Measurements from ENCODE around the gene AP1S3. TPM values are rescaled to one million over a fixed set of nuclear protein-coding genes. Genes with fewer than 3 reads are reported as not detected.
"Not testable (repeated sequence)": the region's sequence is repeated elsewhere in the genome, so short reads cannot be mapped to it uniquely, and the experiment has no call there.

The AP1S3 gene
- total RNA-seq, 1 donor from 2014 or later = 14.3 TPM

DNA sequence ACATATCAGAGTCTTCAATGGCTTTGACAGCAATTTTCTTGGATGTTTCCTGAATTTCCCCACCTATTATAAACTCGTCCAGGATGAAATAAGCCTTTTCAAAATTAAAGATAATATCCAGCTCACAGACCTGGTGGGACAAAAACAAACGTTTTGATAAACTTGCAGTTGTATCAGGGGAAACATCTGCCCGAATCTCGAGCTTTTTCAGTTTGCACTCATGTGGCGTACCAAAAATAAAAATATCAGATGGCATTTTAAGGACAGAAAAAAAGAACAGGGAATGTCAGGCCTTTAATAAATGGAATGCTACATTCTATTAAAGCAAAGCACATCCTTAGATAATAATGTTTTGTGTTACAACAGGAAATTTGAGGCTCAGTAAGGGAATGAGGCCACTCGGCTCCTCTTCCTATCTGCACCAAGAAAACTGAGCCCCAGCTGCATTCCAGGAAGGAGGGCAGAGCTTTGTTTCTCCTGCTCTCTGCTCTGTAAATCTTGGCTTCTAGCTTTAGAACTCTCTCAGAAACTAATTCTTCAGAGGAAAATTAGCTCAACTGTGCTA, 72.1 kb downstream of the AP1S3 start:
- H3K27me3 ChIP-seq (ENCODE audit: insufficient read depth, low read length) = no peaks in the 10 kb centered on the region
- no peaks in the 10 kb centered on the region for H3K36me3 ChIP-seq (ENCODE audit: insufficient read depth, low read length)
- Mint-ChIP-seq H3K4me1 (ENCODE audit: low read depth, unreplicated experiment) (peaks cover 18% of the 10 kb centered on the region), H3K27me3 (ENCODE audit: low read depth, unreplicated experiment) (no peaks in the 10 kb centered on the region), H3K4me3 (ENCODE audit: unreplicated experiment) (no peak overlapping the region), H3K36me3 (ENCODE audit: low read depth, unreplicated experiment) (no peaks in the 10 kb centered on the region), H3K9me3 (ENCODE audit: unreplicated experiment) (peaks cover 5% of the 10 kb centered on the region), H3K27ac (ENCODE audit: unreplicated experiment) (no peak overlapping the region)
- no peak overlapping the region for H2AFZ ChIP-seq (ENCODE audit: low read depth, low read length)
- H3K9me3 ChIP-seq (ENCODE audit: insufficient read depth, low read depth, low read length) = no peaks in the 10 kb centered on the region
- H4K20me1 ChIP-seq (ENCODE audit: insufficient read depth, low read length) = no peaks in the 10 kb centered on the region
- H3K4me3 ChIP-seq (ENCODE audit: insufficient read depth, low read depth, low read length) = no peak overlapping the region
- H3K4me1 ChIP-seq (ENCODE audit: insufficient read depth, low read length) = peaks cover 11% of the 10 kb centered on the region
- H3K9ac ChIP-seq (ENCODE audit: low read length) = no peak overlapping the region
- DNase-seq (ENCODE audit: low read depth) = no peak
- H3K79me2 ChIP-seq (ENCODE audit: insufficient read depth, low read length) = no peaks in the 10 kb centered on the region
- no peak for TF ChIP-seq CTCF (IDR thresholded peaks at IDR 0.05; ENCODE audit: insufficient read depth, low read depth, low read length)
- TF ChIP-seq EZH2 (IDR thresholded peaks at IDR 0.05; ENCODE audit: insufficient read depth, low read length) = no peak
- FAIRE-seq = no peak
- H3K27ac ChIP-seq (ENCODE audit: low read depth, low read length) = no peak overlapping the region
- no peak overlapping the region for H3K4me2 ChIP-seq (ENCODE audit: low read length)

GRCh38 chr2:223764796-223765195, 72.6 kb downstream of the AP1S3 start:
- H3K79me2 ChIP-seq (ENCODE audit: insufficient read depth, low read length) = no peaks in the 10 kb centered on the region
- TF ChIP-seq CTCF (IDR thresholded peaks at IDR 0.05; ENCODE audit: insufficient read depth, low read depth, low read length) = no peak
- TF ChIP-seq EZH2 (IDR thresholded peaks at IDR 0.05; ENCODE audit: insufficient read depth, low read length) = no peak
- no peak overlapping the region for H3K27ac Mint-ChIP-seq (ENCODE audit: unreplicated experiment)
- no peaks in the 10 kb centered on the region for H3K27me3 Mint-ChIP-seq (ENCODE audit: low read depth, unreplicated experiment)
- H3K36me3 Mint-ChIP-seq (ENCODE audit: low read depth, unreplicated experiment) = no peaks in the 10 kb centered on the region
- FAIRE-seq (no peak), DNase-seq (ENCODE audit: low read depth) (no peak)
- peaks cover 5% of the 10 kb centered on the region for H3K9me3 Mint-ChIP-seq (ENCODE audit: unreplicated experiment)
- peaks cover 23% of the 10 kb centered on the region for H3K4me1 Mint-ChIP-seq (ENCODE audit: low read depth, unreplicated experiment)
- H2AFZ ChIP-seq (ENCODE audit: low read depth, low read length) = no peak overlapping the region
- H3K9ac ChIP-seq (ENCODE audit: low read length) = no peak overlapping the region
- peaks cover 16% of the 10 kb centered on the region for H3K4me1 ChIP-seq (ENCODE audit: insufficient read depth, low read length)
- no peaks in the 10 kb centered on the region for H3K36me3 ChIP-seq (ENCODE audit: insufficient read depth, low read length)
- H3K4me3 ChIP-seq (ENCODE audit: insufficient read depth, low read depth, low read length) = no peak overlapping the region
- H3K27ac ChIP-seq (ENCODE audit: low read depth, low read length) = no peak overlapping the region
- no peak overlapping the region for H3K4me2 ChIP-seq (ENCODE audit: low read length)
- H3K27me3 ChIP-seq (ENCODE audit: insufficient read depth, low read length) = no peaks in the 10 kb centered on the region
- H4K20me1 ChIP-seq (ENCODE audit: insufficient read depth, low read length) = no peaks in the 10 kb centered on the region
- H3K4me3 Mint-ChIP-seq (ENCODE audit: unreplicated experiment) = no peak overlapping the region
- H3K9me3 ChIP-seq (ENCODE audit: insufficient read depth, low read depth, low read length) = no peaks in the 10 kb centered on the region

GRCh38 chr2:223762853-223763252, 74.5 kb downstream of the AP1S3 start:
- Histone ChIP-seq H4K20me1 (ENCODE audit: insufficient read depth, low read length) (no peaks in the 10 kb centered on the region), H3K9ac (ENCODE audit: low read length) (no peak overlapping the region), H2AFZ (ENCODE audit: low read depth, low read length) (no peak overlapping the region), H3K79me2 (ENCODE audit: insufficient read depth, low read length) (no peaks in the 10 kb centered on the region), H3K4me2 (ENCODE audit: low read length) (no peak overlapping the region), H3K36me3 (ENCODE audit: insufficient read depth, low read length) (no peaks in the 10 kb centered on the region), H3K27me3 (ENCODE audit: insufficient read depth, low read length) (no peaks in the 10 kb centered on the region), H3K4me3 (ENCODE audit: insufficient read depth, low read depth, low read length) (no peak overlapping the region), H3K4me1 (ENCODE audit: insufficient read depth, low read length) (peaks cover 23% of the 10 kb centered on the region), H3K27ac (ENCODE audit: low read depth, low read length) (no peak overlapping the region), H3K9me3 (ENCODE audit: insufficient read depth, low read depth, low read length) (no peaks in the 10 kb centered on the region)
- peaks cover 30% of the 10 kb centered on the region for H3K4me1 Mint-ChIP-seq (ENCODE audit: low read depth, unreplicated experiment)
- FAIRE-seq (no peak), DNase-seq (ENCODE audit: low read depth) (peak; percentile 70)
- H3K36me3 Mint-ChIP-seq (ENCODE audit: low read depth, unreplicated experiment) = no peaks in the 10 kb centered on the region
- H3K4me3 Mint-ChIP-seq (ENCODE audit: unreplicated experiment) = no peak overlapping the region
- H3K9me3 Mint-ChIP-seq (ENCODE audit: unreplicated experiment) = peaks cover 5% of the 10 kb centered on the region
- TF ChIP-seq CTCF (IDR thresholded peaks at IDR 0.05; ENCODE audit: insufficient read depth, low read depth, low read length) (no peak), EZH2 (IDR thresholded peaks at IDR 0.05; ENCODE audit: insufficient read depth, low read length) (no peak)
- no peak overlapping the region for H3K27ac Mint-ChIP-seq (ENCODE audit: unreplicated experiment)
- no peaks in the 10 kb centered on the region for H3K27me3 Mint-ChIP-seq (ENCODE audit: low read depth, unreplicated experiment)

GRCh38 chr2:223761746-223762145, 75.6 kb downstream of the AP1S3 start:
- H3K27ac Mint-ChIP-seq (ENCODE audit: unreplicated experiment); H3K9ac ChIP-seq (ENCODE audit: low read length); DNase-seq (ENCODE audit: low read depth); H3K36me3 Mint-ChIP-seq (ENCODE audit: low read depth, unreplicated experiment); H3K27ac ChIP-seq (ENCODE audit: low read depth, low read length); H3K9me3 ChIP-seq (ENCODE audit: insufficient read depth, low read depth, low read length); H3K4me2 ChIP-seq (ENCODE audit: low read length); H2AFZ ChIP-seq (ENCODE audit: low read depth, low read length); H3K27me3 ChIP-seq (ENCODE audit: insufficient read depth, low read length); H3K4me3 Mint-ChIP-seq (ENCODE audit: unreplicated experiment); H3K4me3 ChIP-seq (ENCODE audit: insufficient read depth, low read depth, low read length); H3K79me2 ChIP-seq (ENCODE audit: insufficient read depth, low read length); H3K27me3 Mint-ChIP-seq (ENCODE audit: low read depth, unreplicated experiment); H3K9me3 Mint-ChIP-seq (ENCODE audit: unreplicated experiment); FAIRE-seq; H4K20me1 ChIP-seq (ENCODE audit: insufficient read depth, low read length); H3K36me3 ChIP-seq (ENCODE audit: insufficient read depth, low read length): not testable (repeated sequence)
- peaks cover 23% of the 10 kb centered on the region for H3K4me1 ChIP-seq (ENCODE audit: insufficient read depth, low read length)
- H3K4me1 Mint-ChIP-seq (ENCODE audit: low read depth, unreplicated experiment) = peaks cover 30% of the 10 kb centered on the region

Measured in astrocyte (in vitro differentiated cells and primary cell).